OCI-LY7 (cell line): Measurements from ENCODE around the gene RPUSD1. TPM values are rescaled to one million over a fixed set of nuclear protein-coding genes. Genes with fewer than 3 reads are reported as not detected.

ENCODE experiments used
- BruUV-seq: library from RNA; stranded (reverse); fragments of 400-500 nt; replicated peaks from 2 replicates; lab custom pipeline; 2021; lab: Mats Ljungman, UMichigan
- CTCF ChIA-PET: fragments of 300-600 bp; sonication (Branson Sonifier 250); formaldehyde crosslinking; loops from one replicate; lab custom pipeline; 2022; ENCODE audit warnings: antibody characterized with exemption; ENCODE audit not compliant: unreplicated experiment; lab: Charles Lee
- POLR2A ChIA-PET: fragments of 300-600 bp; sonication (Branson Sonifier 250); formaldehyde crosslinking; loops from one replicate; lab custom pipeline; 2022; ENCODE audit warnings: antibody characterized with exemption; lab: Charles Lee
- DNase-seq: peaks from one replicate; pipeline ENCODE4 v3.0.0-alpha.2; 2015; ENCODE audit warnings: low spot score
- H2AFZ ChIP-seq: fragments of 200-600 bp; sonication (generic), shearing (Covaris generic); 2 replicates; pipeline ENCODE4 v1.6.1; 2014; ENCODE audit warnings: mild to moderate bottlenecking, antibody characterized with exemption, low read length, moderate library complexity
- H3K27ac ChIP-seq: fragments of 200-600 bp; sonication (generic); 2 replicates; pipeline ENCODE4 v1.5.1; 2014; ENCODE audit warnings: mixed run types, low read depth, mild to moderate bottlenecking, moderate library complexity, low read length, inconsistent platforms; ENCODE audit not compliant: poor library complexity, severe bottlenecking
- H3K36me3 ChIP-seq: fragments of 200-600 bp; sonication (generic); 2 replicates; pipeline ENCODE4 v1.6.1; 2014; ENCODE audit warnings: mild to moderate bottlenecking, antibody characterized with exemption, low read length, moderate library complexity, mixed read lengths; ENCODE audit not compliant: insufficient read depth
- H3K4me1 ChIP-seq: fragments of 200-600 bp; sonication (generic); 2 replicates; pipeline ENCODE4 v1.5.1; 2014; ENCODE audit warnings: mild to moderate bottlenecking, low read length; ENCODE audit not compliant: insufficient read depth, poor library complexity, severe bottlenecking
- H3K4me2 ChIP-seq: fragments of 200-600 bp; sonication (generic); 2 replicates; pipeline ENCODE4 v1.6.1; 2014; ENCODE audit warnings: mild to moderate bottlenecking, low read length
- H3K4me3 ChIP-seq: fragments of 200-600 bp; sonication (generic); 2 replicates; pipeline ENCODE4 v1.5.1; 2014; ENCODE audit warnings: mild to moderate bottlenecking, low read depth, low read length; ENCODE audit not compliant: poor library complexity, severe bottlenecking
- H3K79me2 ChIP-seq: fragments of 200-600 bp; sonication (generic); 2 replicates; pipeline ENCODE4 v1.6.1; 2016; ENCODE audit warnings: low read depth, mild to moderate bottlenecking, low read length, moderate library complexity, mixed read lengths; ENCODE audit not compliant: insufficient read depth
- H3K9me2 ChIP-seq: fragments of 200-600 bp; sonication (generic); 2 replicates; pipeline ENCODE4 v1.6.1; 2016; ENCODE audit warnings: mild to moderate bottlenecking, low read length, mixed read lengths; ENCODE audit not compliant: insufficient read depth
- H3K9me3 ChIP-seq: fragments of 200-600 bp; sonication (generic); 2 replicates; pipeline ENCODE4 v1.6.1; 2014; ENCODE audit warnings: mild to moderate bottlenecking, mixed run types, low read length, mixed read lengths
- H4K20me1 ChIP-seq: fragments of 200-600 bp; sonication (generic); 2 replicates; pipeline ENCODE4 v1.6.1; 2014; ENCODE audit warnings: mild to moderate bottlenecking, antibody characterized with exemption, low read length, moderate library complexity, mixed read lengths; ENCODE audit not compliant: insufficient read depth
- EZH2phosphoT487 ChIP-seq: fragments of 200-600 bp; sonication (generic); IDR thresholded peaks from 2 replicates; pipeline ENCODE4 v1.6.1; 2018; ENCODE audit warnings: low read depth, borderline replicate concordance, mild to moderate bottlenecking, mixed run types, antibody characterized with exemption, low read length, moderate library complexity, mixed read lengths
- intact Hi-C: fragments of 100-400 bp; cut with micrococcal nuclease; formaldehyde crosslinking; loops from one replicate; pipeline ENCODE4 v1.10.0; 2022; ENCODE audit not compliant: unreplicated experiment
- total RNA-seq, 2 experiments: library from RNA; depleted of rRNA in 1 of 2; stranded (reverse); fragments of >200 nt in 1 of 2; shearing (Covaris generic) in 1 of 2; gene quantifications; 2 replicates each; pipeline ENCODE4 v1.2.3, GENCODE V29; 2014 to 2022
- TF ChIP-seq, protein P1 (sequence below): fragments of 200-600 bp; sonication (generic); conservative IDR thresholded peaks from 2 replicates; pipeline ENCODE4 v1.5.1; 2014; ENCODE audit warnings: mild to moderate bottlenecking, antibody characterized with exemption, low read length, moderate library complexity, mixed read lengths

The RPUSD1 gene
- total RNA-seq, 2 experiments from 2014 or later = 48.6 to 64.1 TPM

DNA sequence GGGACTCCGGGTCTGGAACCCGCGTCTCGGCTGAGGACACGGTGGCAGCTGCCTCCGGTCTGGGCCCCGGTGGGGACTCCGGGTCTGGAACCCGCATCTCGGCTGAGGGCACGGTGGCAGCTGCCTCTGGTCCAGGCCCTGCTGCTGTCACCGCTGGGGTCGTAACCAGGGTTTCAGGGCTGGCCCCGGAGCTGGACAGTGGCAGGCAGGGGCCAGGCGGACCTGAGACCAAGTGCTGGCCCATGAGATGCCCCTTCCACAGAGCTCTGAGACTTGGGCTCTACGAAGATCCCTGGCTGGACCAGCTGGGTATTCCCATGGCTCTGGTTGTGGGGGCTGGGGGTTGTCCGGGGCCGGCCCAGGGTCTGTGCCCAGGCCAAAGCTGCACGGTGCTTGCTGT is 3.8 kb downstream of the RPUSD1 start:
- peaks cover 13% of the 10 kb centered on the region for H3K4me1 ChIP-seq
- H3K4me2 ChIP-seq = no peak overlapping the region
- H3K79me2 ChIP-seq = peaks cover 28% of the 10 kb centered on the region
- no peak overlapping the region for H3K27ac ChIP-seq
- ChIA-PET POLR2A (no interaction called here), CTCF (interaction anchor here (0.6 kb wide), 1 partner anchor 297 kb away, joined by 4 read pairs; no protein-coding TSS in a partner anchor)
- intact Hi-C loops = no loop called here
- H3K9me3 ChIP-seq = no peaks in the 10 kb centered on the region
- peaks cover 31% of the 10 kb centered on the region for H3K36me3 ChIP-seq
- no peak for TF ChIP-seq EZH2phosphoT487
- TF ChIP-seq, protein P1, sequence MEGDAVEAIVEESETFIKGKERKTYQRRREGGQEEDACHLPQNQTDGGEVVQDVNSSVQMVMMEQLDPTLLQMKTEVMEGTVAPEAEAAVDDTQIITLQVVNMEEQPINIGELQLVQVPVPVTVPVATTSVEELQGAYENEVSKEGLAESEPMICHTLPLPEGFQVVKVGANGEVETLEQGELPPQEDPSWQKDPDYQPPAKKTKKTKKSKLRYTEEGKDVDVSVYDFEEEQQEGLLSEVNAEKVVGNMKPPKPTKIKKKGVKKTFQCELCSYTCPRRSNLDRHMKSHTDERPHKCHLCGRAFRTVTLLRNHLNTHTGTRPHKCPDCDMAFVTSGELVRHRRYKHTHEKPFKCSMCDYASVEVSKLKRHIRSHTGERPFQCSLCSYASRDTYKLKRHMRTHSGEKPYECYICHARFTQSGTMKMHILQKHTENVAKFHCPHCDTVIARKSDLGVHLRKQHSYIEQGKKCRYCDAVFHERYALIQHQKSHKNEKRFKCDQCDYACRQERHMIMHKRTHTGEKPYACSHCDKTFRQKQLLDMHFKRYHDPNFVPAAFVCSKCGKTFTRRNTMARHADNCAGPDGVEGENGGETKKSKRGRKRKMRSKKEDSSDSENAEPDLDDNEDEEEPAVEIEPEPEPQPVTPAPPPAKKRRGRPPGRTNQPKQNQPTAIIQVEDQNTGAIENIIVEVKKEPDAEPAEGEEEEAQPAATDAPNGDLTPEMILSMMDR = no peak
- 0 out of 2 replicates have a peak, but pooled peaks cover 4% of the 10 kb centered on the region for H4K20me1 ChIP-seq
- no TSS peak for BruUV-seq
- no peak overlapping the region for H2AFZ ChIP-seq
- no peak overlapping the region for H3K4me3 ChIP-seq
- H3K9me2 ChIP-seq = no peaks in the 10 kb centered on the region
- DNase-seq = no peak

DNA sequence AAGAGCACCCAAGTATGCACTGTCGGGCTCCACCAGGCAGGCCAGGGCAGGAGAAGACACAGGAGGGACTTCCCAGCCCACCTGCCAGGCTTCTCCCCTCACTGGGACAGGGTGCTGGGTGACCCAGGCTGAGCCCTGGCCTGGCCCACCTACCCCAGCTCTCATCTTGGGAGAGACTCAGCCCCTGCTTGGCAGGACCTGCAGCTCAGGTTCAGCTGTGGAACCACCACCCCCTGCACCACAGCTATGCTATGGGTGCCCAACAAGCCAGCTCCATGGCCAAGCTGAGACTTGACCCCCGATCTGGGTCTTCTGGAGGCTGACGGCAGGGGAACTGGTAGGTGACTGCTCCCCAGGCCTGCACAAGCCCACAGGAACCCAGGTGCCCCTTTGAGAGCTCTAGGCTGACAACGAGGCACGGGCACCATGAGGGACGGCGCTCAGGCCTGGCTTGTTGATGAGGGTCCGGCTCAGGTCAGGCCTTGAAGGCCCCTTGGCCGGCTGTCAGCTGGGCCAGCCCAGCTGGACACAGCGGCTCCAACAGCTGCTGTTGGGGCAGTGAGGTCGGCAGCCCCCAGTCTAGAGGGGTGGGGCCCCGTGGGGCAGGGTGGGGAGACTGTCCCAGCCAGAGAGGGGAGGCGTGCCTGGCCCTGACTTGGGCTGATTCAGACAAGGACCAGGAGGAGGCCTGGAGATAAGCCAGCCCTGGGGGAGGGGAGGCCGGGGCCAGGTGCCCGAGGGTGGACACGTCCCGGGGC is 4.6 kb downstream of the RPUSD1 start:
- DNase-seq = no peak
- intact Hi-C loops = no loop called here
- ChIA-PET CTCF (no interaction called here), POLR2A (no interaction called here)
- no TSS peak for BruUV-seq
- H3K4me2 ChIP-seq = no peak overlapping the region
- H2AFZ ChIP-seq = no peak overlapping the region
- H3K4me1 ChIP-seq = peaks cover 9% of the 10 kb centered on the region
- H4K20me1 ChIP-seq = 0 out of 2 replicates have a peak, but pooled peaks cover 4% of the 10 kb centered on the region
- TF ChIP-seq EZH2phosphoT487 = no peak
- TF ChIP-seq, protein P1 = no peak
- no peak overlapping the region for H3K4me3 ChIP-seq
- H3K9me2 ChIP-seq = no peaks in the 10 kb centered on the region
- H3K36me3 ChIP-seq = peaks cover 28% of the 10 kb centered on the region
- peaks cover 19% of the 10 kb centered on the region; the same call in 1 of the 2 replicates for H3K79me2 ChIP-seq
- no peak overlapping the region for H3K27ac ChIP-seq
- H3K9me3 ChIP-seq = no peaks in the 10 kb centered on the region
